Mucosa of descending colon (tissue), 3 donors: ENCODE results near the gene KIF1C. TPM values are rescaled to one million over a fixed set of nuclear protein-coding genes. Genes with fewer than 3 reads are reported as not detected.
A peak's percentile ranks its signal among the peaks of the same experiment; 100 is the strongest.

Experiments
- ATAC-seq: fragments of 200-7000 bp; cut with Tn5 transposase; one replicate; pipeline ENCODE4 v1.9.1; 2020; ENCODE audit warnings: mild to moderate bottlenecking, moderate library complexity
- DNase-seq, 3 donors: peaks; one replicate each; pipeline ENCODE4 v3.0.0-alpha.2; 2020
- H3K36me3 ChIP-seq: fragments of 200-600 bp; one replicate; pipeline ENCODE4 v1.8.0; 2021; ENCODE audit warnings: low read depth, mild to moderate bottlenecking
- H3K4me1 ChIP-seq: fragments of 200-600 bp; one replicate; pipeline ENCODE4 v1.8.0; 2021; ENCODE audit warnings: low read depth, mild to moderate bottlenecking
- H3K4me3 ChIP-seq: fragments of 200-600 bp; one replicate; pipeline ENCODE4 v1.8.0; 2021; ENCODE audit warnings: mild to moderate bottlenecking
- H3K9me3 ChIP-seq: fragments of 200-600 bp; one replicate; pipeline ENCODE4 v1.8.0; 2021; ENCODE audit warnings: mild to moderate bottlenecking
- intact Hi-C, 2 donors: fragments of 100-400 bp; cut with DNase I in 1 of 2; cut with micrococcal nuclease in 1 of 2; formaldehyde crosslinking; loops; one replicate each; pipeline versions ENCODE4 v1.11.0 to v1.11.1; 2022; cut with DNase I, micrococcal nuclease
- total RNA-seq, 3 donors: library from RNA; stranded (reverse); fragmentation: NEBNext Ultra II Directional in 2 of 3; extraction: Animal tissue kit (Norgen Biotek cat#: 25700) in 2 of 3; gene quantifications; one replicate each; pipeline versions ENCODE4 v1.2.1 to v1.2.4, GENCODE V29; 2021 to 2023
- TF ChIP-seq, protein P1 (sequence below): fragments of 200-600 bp; IDR thresholded peaks from one replicate; pipeline ENCODE4 v1.8.0; 2022; ENCODE audit warnings: antibody characterized with exemption, mild to moderate bottlenecking
- donor health status: DM: no; HTN: no; CAD: no; lungs with moderate emphysema.
- donor health status: DM: no; HTN: no; CAD: no.
- donor health status: DM: no; HTN: yes; CAD: no.

KIF1C gene
- total RNA-seq, 3 donors from 2014 or later, result 219 to 286 (median 273) TPM

DNA sequence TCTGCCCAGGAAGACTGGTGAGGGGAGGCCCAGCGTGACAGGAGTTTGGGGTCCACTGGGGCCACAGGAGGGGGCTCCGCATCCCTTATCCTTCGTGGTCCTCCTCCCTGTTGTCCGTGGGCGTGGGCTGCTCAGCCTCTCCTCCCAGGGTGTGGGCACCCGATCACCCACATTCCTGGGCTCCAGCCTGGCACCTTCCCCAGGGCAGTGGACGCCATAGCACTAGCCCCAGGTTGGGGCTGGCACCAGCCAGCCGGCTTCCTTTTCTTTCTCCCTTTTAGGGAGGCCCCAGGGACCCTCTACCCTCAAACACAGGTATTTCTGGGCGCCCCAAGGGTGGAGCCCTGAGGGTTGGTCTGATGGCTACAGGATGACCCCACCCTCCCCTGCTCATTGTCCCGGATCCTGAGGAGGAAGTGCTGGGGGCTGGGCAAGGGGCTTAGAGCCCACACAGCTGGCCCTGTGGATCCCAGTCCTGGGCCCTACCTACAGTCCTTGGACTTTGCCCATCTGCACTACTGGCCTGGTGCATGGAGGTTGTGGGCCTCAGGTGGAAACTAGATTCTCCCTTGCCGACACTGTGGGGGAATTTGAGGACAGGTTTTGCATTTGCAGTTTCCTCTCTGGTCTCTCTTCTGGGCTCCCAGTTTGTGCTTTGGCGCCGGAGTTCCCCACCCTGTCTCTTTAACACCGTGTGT lies 1.1 kb downstream of the KIF1C start:
- Histone ChIP-seq H3K4me3 (peak overlapping the region; percentile 92), H3K9me3 (no peaks in the 10 kb centered on the region), H3K36me3 (peaks cover 11% of the 10 kb centered on the region), H3K4me1 (peaks cover 22% of the 10 kb centered on the region)
- intact Hi-C loops, result no loop called here
- TF ChIP-seq, protein P1, sequence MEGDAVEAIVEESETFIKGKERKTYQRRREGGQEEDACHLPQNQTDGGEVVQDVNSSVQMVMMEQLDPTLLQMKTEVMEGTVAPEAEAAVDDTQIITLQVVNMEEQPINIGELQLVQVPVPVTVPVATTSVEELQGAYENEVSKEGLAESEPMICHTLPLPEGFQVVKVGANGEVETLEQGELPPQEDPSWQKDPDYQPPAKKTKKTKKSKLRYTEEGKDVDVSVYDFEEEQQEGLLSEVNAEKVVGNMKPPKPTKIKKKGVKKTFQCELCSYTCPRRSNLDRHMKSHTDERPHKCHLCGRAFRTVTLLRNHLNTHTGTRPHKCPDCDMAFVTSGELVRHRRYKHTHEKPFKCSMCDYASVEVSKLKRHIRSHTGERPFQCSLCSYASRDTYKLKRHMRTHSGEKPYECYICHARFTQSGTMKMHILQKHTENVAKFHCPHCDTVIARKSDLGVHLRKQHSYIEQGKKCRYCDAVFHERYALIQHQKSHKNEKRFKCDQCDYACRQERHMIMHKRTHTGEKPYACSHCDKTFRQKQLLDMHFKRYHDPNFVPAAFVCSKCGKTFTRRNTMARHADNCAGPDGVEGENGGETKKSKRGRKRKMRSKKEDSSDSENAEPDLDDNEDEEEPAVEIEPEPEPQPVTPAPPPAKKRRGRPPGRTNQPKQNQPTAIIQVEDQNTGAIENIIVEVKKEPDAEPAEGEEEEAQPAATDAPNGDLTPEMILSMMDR, result no peak
- peak; percentile 54 for ATAC-seq
- peak; percentile 73 to 81 (median 77) for DNase-seq

GRCh38 chr17:4999430-5000093 lies 1.8 kb downstream of the KIF1C start:
- intact Hi-C loops, result no loop called here
- Histone ChIP-seq H3K9me3 (no peaks in the 10 kb centered on the region), H3K4me3 (no peak overlapping the region), H3K4me1 (peaks cover 22% of the 10 kb centered on the region), H3K36me3 (peaks cover 11% of the 10 kb centered on the region)
- TF ChIP-seq, protein P1, result no peak
- no peak for DNase-seq
- no peak for ATAC-seq

GRCh38 chr17:5000237-5000639 lies 2.5 kb downstream of the KIF1C start:
- Histone ChIP-seq H3K9me3 (no peaks in the 10 kb centered on the region), H3K36me3 (peaks cover 13% of the 10 kb centered on the region), H3K4me3 (no peak overlapping the region), H3K4me1 (peaks cover 22% of the 10 kb centered on the region)
- DNase-seq (no peak), ATAC-seq (no peak)
- TF ChIP-seq, protein P1, result no peak
- intact Hi-C loops, result no loop called here

GRCh38 chr17:5002121-5002788 lies 4.5 kb downstream of the KIF1C start:
- DNase-seq (no peak), ATAC-seq (no peak)
- intact Hi-C loops, result no loop called here
- peaks cover 14% of the 10 kb centered on the region for H3K4me1 ChIP-seq
- TF ChIP-seq, protein P1, result no peak
- no peaks in the 10 kb centered on the region for H3K9me3 ChIP-seq
- H3K4me3 ChIP-seq, result no peak overlapping the region
- peaks cover 15% of the 10 kb centered on the region for H3K36me3 ChIP-seq

- TF ChIP-seq, protein P1, result no peak
- no peak for DNase-seq
- ATAC-seq, result no peak
- intact Hi-C loops, result no loop called here
- H3K9me3 ChIP-seq, result no peaks in the 10 kb centered on the region
- no peak overlapping the region for H3K4me3 ChIP-seq
- peaks cover 14% of the 10 kb centered on the region for H3K4me1 ChIP-seq
- H3K36me3 ChIP-seq, result peaks cover 19% of the 10 kb centered on the region
These were observed 5.6 kb downstream of the KIF1C start for GRCh38 chr17:5003214-5003867.
